Ureter (tissue), 1 donor: ENCODE measurements around the gene CHIC1. TPM values are rescaled to one million over a fixed set of nuclear protein-coding genes. Genes with fewer than 3 reads are reported as not detected.
"Not testable (repeated sequence)": the region's sequence is repeated elsewhere in the genome, so short reads cannot be mapped to it uniquely, and the experiment has no call there.

ENCODE experiments used
- DNase-seq: peaks from one replicate; pipeline ENCODE4 v3.0.0-alpha.2; 2020; ENCODE audit warnings: low spot score
- total RNA-seq: library from RNA; stranded (reverse); gene quantifications from one replicate; pipeline ENCODE4 v1.2.4, GENCODE V29; 2023
- donor health status: DM: yes; HTN: yes; CAD: no.

Gene CHIC1
- total RNA-seq: 14.8 TPM

DNA sequence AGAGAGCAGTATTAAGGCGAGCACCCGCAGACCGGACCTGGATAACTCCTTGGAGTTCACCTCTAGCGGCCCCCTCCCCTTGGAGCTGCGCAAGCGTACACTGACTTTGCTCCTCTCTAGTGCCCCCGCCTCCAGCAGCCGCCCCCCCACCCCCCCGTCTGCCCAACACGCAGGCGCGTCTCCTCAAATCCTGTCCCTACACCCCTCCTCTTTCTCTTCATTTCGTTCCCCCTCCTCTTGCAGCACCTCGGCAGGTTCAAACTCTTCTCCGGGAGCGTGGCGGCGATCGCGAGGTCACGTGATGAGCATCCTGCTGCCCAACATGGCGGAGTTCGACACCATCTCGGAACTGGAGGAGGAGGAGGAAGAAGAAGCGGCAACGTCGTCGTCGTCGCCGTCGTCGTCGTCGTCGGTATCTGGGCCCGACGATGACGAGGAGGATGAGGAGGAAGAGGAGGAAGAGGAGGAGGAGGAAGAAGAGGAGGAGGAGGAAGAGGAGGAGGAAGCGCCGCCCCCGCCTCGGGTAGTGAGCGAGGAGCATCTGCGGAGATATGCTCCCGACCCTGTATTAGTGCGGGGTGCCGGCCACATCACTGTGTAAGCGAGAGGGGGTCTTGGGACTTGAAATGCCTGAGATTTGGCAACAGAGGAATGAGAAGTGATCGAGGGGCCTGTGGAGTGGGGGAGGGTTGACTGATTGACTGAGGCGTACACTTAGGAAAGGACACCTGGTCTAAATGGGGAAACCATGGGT, at the start of gene CHIC1:
CHIC1 (plus strand) TSS at position 214 of the 754 bp plus-strand sequence; CDS start at position 302, 88 bp downstream.
- peak; percentile 62 for DNase-seq

DNA sequence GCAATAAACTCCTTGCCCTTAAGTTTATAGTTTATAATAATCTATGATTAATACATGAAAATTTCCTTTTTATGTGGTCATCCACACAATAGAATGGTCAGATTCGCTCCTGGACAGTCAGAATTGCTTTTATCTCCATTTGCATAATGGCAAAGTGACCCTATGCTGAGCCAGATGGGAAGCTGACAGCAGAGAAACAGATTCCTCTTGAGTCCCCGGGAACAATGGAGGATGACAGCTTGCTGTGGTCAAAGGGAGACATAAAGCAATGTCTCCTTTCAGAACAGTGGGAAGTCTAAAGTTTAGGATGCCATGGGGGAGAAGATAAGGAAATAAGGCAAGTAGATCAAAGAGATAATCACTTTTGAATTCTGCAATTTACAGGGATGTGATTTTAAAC, 40.2 kb upstream of the CHIC1 start:
- not testable (repeated sequence) for DNase-seq

DNA sequence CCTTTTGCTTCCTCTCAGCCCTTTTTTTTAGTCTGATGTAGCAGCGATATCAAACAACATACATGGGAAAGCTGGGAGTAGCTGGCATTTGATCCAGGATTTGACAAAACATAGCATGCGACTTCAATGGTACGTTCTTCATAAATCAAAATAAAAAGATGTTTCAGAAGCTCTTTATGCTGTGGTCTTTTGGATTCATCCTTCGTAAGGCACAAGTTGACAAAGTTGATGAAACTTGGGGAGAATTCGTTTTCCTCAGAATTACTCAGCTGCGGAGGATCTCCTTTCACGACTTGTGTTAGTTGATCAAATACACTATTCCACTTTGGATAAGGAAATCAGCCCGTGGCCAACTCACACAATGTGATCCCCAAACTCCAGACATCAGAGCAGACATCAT, 38.1 kb upstream of the CHIC1 start:
- DNase-seq: no peak

DNA sequence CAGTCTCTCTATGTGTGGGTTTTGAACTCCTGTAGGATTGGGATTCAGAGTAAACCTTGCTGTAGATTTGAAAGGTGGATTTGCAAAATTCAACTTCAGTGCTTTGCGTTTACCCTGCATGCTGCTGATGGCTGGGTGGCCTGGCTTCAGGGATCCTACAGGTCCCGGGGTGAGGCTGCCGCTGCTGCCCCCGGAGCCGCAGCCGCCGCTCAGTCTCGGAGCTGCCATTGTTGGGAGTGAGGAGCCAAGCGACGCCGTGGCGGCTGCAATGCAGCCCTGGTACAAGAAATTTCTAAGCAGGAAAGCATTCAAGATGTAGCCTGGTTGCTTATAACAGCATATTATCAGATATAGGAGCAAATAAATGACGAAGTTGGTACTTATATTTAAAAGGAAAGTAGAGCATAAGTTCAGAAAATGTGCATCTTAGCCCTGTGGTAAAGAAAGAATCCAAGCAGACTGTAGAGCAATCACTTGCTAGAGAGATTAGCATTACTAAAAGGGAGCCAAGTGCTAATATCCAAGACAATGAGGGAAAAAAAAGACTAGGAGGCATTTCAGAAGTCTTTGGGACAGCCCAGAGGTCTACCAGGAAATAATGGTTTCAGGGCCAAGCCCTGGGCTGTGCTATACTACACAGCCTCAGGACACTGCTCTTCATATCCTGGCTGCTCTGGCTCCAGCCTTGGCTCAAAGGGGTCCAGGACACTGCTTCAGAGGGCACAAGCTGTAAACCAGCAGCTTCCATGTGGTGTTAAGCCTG, 36.9 kb upstream of the CHIC1 start:
- DNase-seq: no peak

DNA sequence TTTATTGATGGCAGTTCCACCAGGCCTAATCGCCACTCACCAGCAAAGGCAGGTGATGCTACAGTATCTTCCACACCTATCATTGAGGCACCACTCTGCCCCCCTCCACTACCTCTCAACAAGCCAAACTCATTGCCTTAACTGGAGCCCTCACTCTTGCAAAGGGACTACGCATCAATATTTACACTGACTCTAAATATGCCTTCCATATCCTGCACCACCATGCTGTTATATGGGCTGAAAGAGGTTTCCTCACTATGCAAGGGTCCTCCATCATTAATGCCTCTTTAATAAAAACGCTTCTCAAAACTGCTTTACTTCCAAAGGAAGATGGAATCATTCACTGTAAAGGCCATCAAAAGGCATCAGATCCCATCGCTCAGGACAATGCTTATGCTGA, 31.3 kb upstream of the CHIC1 start:
- not testable (repeated sequence) for DNase-seq

DNA sequence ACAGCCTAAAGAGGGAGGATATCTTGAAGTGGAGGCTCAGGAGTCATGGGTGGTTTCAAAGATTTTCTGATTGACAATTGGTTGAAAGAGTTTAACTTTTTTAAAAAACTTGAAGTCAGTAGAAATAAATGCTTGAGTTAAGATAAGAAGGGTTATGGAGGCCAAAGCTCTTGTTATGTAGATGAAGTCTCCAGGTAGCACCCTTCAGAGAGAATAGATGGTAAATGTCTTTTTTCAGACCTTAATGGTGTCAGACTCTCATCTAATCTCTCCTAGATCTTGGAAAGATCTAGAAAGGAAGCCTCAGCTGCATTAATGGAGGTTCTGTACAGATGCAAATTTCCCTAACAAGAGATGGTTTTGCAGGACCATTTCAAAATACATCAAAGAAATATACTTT, 6.8 kb upstream of the CHIC1 start:
- no peak for DNase-seq

DNA sequence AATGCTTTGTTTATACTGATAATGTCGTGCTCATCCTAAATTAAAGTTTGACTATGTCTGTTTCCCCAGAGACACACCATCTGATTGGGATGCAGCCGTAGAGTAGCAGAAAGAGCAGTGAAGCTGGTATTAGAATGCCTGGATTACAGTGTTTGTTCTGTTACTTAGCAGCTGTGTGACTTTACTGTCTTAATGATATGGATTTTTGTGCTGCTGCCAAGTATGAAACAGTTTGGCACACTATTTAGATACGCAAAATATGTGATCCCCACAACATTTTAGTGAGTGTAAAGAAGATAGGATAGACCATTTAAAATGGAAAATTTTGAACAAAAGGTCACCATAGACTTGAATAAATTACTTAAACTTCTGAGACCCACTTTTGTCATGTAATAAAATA, 1.2 kb upstream of the CHIC1 start:
- no peak for DNase-seq

DNA sequence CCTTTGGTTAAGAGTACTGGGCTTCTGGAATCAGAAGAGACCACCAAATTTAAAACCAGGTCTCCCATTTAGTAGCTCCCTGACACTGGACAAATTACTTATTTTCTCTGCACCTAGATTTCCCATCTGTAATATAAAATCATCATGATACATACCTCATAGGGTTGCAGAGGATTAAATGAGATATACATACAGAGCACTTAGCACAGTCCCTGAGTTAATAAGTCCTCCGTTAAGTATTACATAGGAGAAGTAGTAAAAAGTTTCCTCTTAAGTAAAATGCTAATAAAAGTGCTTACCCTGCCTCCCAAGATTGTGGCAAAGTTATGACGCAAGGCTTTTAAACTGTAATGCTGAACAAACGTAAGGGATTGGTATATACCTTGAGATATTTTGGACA, 539 bp upstream of the CHIC1 start:
- DNase-seq: no peak

DNA sequence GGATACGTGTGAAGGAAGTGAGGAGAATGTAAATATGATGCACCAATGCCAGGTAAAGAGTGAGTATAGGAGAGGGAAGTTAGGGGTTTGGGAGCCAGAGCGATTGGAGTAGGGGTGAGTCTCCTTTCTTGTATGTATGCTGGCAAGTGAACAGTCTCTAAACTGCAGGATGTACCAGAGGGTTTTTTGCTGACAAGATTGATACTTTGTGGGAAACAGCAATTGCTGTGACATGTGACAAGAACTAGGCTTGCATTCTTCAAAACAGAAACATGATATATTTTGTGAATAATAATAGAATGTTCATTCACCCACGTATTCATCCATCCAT, 706 bp downstream of the CHIC1 start:
- no peak for DNase-seq

DNA sequence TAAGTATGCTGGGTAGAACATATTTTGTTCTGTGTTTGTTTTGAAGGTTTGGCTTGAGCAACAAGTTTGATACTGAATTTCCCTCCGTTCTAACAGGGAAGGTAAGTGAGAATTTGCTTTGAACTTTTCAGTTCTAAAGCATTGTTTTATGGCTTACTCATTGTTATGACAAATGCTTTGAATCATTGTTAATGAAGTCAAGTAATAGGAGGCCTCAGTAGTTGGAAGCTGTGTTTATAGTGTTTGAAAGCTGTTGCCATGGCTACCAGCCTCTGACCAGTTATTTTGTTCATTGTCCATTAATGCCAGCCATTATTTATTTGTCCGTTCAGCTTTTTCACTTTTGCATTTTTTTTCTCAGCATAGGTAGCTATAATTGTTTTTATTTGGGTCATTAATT, 14.4 kb downstream of the CHIC1 start:
- no peak for DNase-seq

DNA sequence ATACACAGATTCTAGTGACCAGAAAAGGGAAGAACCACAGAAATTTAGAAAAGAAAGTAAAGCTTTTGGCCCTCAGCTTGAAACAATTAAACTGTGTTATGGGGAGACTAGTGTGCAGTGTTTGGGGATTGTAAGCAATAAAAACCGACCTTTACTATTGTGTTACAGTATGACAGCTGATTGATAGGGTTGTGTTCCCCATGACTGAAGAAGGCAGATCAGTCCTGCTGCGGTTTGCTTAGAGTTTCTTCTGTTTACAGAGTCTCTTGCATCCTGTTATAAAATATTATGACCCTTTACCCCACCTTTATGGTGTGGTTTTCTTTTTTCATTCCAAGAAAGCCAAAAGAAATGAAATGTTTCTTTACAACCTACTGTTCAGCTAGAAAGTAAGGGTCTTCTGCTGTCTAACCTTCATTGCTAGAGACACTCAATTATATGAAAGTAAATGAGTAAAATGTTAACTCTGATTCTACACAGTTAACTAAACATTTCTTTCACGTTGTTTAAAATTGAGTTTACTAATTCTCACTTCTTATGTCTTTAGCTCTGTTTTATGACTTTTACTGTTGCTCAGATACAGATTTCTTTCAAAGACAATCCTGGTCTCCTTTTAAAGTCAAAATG, 18.1 kb downstream of the CHIC1 start:
- no peak for DNase-seq

DNA sequence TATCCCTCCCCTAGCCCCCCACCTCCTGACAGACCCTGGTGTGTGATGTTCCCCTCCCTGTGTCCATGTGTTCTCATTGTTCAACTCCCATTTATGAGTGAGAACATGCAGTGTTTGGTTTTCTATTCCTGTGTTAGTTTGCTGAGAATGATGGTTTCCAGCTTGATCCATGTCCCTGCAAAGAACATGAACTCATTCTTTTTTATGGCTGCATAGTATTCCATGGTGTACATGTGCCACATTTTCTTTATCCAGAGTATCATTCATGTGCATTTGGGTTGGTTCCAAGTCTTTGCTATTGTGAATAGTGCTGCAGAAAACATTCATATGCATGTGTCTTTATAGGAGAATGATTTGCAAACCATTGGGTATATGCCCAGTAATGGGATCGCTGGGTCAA, 34.8 kb downstream of the CHIC1 start:
- DNase-seq: not testable (repeated sequence)

DNA sequence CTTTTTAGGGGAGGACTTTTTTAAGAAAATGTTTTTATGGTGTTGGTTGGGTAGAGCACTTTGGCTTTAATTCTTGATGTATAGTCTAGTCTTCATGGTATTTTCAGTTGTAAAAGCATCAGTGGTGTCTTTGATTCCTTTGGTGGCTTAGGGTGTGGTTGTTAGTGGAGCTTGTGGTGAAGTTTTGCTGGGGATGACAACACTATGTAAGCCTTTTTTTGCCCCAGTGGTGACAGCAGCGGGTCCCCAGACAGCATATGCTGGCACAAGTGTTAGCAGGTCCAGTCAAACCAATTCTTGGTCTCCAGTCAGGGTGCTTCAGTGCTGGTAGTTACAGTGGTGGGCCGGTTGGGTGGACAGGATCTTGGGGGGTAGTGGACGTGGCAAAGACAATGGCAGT, 52.0 kb downstream of the CHIC1 start:
- no peak for DNase-seq

DNA sequence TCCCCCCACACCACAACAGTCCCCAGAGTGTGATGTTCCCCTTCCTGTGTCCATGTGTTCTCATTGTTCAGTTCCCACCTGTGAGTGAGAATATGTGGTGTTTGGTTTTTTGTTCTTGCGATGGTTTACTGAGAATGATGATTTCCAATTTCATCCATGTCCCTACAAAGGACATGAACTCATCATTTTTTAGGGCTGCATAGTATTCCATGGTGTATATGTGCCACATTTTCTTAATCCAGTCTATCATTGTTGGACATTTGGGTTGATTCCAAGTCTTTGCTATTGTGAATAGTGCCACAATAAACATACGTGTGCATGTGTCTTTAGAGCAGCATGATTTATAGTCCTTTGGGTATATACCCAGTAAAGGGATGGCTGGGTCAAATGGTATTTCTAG, 78.7 kb downstream of the CHIC1 start:
- not testable (repeated sequence) for DNase-seq

DNA sequence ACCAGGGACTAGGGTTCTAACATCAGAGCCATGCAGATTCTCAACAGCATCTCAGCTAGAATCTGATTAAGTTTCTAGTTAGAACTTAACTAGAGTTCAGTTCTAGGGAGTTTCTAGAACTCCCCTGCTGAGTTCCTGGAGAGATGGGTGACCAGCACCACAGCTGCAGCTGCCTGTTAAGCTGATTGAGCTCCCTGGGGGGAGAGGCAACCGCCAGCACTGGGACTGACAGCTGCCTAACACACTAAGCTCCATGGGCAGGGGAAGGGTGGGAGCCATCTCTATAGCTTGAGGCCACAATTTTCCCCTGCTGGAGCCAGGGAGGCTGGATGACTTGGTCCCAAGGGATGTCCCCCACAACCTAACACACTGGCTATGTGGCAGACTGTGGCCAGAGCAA, 84.2 kb downstream of the CHIC1 start:
- DNase-seq: no peak

DNA sequence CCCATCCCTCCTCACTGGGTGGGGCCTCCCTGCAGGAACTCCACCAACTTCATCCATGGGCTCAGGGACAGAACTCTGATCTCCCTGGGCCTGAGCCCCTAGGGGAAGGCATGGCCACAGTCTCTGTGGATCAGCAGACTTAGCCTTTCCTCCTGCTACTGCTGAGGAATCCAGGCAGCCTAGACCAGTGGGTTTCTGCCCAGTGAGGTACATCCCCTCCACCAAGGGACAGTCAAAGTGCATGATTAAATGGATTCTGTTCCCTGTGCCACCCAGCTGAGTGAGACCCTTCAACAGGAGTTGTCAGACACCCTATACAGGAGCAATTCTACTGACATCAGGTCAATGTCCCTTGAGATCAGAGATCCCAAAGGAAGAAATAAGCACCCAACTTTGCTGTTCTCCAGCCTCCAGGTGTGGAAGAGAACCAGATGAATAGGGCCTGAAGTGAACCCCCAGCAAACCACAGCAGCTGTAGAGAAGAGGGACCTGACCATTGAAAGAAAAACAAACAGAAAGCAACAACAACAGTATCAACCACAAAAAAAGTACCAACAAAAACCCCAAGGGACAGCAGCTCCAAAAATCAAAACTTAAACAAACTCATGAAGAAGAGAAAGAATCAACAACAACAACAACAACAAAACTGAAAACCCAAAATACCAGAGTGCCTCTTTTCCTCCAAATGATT, 84.8 kb downstream of the CHIC1 start:
- DNase-seq: no peak

DNA sequence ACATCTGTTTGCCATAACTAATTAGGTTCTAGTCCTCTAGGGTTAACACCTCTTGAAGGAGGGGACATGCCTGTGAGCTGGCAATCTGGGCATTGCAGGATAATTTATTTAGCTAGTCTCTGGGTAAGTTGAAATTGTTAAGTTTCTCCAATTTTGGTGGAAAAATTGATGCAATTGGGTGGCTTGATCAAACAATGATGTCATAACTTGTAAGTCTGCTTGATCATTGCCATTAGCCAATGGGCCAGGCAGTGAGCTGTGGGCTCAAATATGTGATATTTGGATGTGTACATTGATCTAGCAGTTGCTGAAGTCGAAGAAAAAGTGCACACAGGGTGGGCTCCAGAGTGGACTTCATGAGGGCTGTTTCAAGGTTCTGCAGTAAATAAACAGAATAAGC, 98.3 kb downstream of the CHIC1 start:
- not testable (repeated sequence) for DNase-seq

DNA sequence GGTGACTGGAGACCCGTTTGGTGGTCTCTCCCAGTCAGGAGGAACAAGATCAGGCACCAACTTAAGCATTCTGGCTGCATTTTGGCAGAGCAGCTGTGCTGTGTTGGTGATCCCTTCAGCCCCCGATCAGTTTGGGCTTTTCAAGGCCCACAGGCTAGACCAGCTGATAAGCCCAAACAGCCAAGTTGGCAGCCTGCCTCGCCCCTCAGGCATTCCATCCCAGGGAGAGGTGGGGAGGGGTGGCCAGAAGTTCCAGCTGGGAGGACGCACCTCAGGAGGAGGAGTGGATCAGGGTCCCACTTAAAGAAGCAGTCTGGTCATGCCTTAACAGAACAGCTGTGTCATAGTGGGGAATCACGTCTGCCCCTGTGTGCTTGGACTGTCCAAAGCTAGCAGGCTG, 105.8 kb downstream of the CHIC1 start:
- no peak for DNase-seq

DNA sequence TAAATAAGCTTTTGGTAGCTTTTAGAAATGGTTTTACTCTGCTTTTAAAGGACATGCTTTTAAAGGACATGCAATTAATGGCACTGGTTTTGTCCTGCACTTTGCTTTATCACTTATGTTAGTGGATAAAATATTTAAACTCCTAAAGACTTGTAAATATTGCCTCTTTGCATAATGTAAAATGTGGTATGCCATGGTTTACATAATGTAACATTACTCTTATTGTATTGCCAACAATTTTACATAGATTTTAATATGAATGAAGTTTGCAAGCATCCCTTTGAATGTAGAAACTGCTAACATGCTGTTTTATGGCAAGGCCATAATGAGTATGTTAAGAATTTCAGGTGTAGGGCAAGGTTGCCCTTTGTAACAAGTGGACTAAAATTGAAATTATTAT, 118.4 kb downstream of the CHIC1 start:
- DNase-seq: no peak

DNA sequence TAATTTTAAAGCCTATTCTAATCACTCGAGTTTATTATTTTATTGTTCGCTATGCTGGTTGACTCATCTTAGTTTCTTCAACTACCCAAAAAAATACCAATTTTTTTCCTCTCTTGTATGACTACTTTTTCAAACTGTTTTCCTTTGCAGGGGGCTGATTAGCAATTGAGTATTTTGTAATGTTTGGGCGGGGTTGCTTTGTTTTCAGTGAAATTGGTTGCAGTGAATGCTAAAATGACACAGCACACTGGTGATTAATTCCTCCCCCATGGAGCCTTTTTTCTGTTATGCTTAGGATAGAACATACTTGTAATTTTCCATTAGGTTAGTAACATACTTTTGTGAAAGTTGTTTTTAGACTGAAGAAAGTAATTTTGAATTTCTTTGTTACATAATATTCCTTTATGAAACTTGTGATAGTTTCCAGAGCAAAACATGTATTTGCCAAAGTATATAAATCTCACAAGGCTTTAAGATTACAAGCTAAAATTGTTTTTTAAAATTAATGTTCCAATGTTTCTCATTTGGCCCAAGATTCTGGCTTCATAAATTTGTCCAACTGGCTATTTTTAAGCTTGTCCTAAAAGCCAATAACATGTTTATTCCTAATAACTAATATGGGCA, 120.4 kb downstream of the CHIC1 start:
- DNase-seq: no peak

DNA sequence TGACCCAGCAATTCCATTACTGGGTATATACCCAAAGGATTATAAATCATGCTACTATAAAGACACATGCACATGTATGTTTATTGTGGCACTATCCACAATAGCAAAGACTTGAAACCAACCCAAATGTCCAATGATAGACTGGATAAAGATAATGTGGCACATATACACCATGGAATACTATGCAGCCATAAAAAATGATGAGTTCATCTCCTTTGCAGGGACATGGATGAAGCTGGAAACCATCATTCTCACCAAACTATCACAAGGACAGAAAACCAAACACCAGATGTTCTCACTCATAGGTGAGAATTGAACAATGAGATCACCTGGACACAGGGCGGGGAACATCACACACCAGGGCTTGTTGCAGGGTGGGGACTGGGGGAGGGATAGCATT, 144.0 kb downstream of the CHIC1 start:
- DNase-seq: not testable (repeated sequence)

DNA sequence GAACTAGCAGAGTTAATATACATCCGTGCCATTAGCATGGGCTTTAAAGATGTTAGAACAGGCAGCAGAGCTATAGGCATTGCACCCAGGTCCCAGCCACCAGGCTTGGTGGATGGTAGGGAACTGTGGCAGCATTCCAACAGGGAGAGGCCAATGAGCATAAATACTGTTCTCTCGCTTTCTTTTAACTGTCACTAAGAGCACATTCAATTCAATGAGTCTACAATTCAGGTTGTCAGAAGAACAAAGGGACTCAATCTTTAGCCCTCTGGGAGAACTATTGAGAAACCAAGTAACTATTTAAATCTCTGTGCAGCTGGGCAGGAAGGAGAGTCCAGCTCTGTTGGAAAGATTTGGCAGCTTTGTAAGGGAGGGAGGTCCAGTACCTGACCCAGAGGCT, 165.6 kb downstream of the CHIC1 start:
- no peak for DNase-seq
